ENCODE measurements around the gene SMURF2. TPM values are rescaled to one million over a fixed set of nuclear protein-coding genes. Genes with fewer than 3 reads are reported as not detected.

Gene SMURF2
- total and polyA plus RNA-seq, 2 experiments from 2014 or later, result 17.1 to 31.3 TPM

DNA sequence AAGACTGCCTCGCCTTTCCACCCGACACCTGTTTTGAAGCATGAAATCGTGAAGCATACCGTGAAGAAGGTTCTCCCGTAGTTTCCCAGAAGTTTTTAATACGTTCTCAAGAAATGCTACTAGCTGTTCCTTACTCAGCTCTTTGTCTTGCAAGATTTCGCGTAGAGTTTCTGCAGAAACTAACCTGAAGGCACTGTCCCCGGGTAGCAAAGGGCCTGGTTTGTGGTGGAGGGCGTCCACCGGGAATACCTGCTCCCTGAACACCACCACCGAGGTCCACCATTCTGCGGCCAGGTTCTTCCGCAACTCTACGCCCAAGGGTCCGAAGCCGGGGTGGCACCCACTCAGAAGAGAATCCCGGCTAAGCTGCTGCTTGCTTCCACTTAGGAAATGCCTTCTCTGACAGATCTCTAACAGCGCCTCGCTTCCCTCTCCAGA, 165.7 kb downstream of the SMURF2 start:
- no peaks in the 10 kb centered on the region for H3K27me3 ChIP-seq
- peak overlapping the region; percentile 74 for H2AFZ ChIP-seq
- peaks cover 10% of the 10 kb centered on the region for H3K36me3 ChIP-seq (replicated peaks; ENCODE audit: insufficient read depth, low read depth)
- H3K4me1 ChIP-seq (ENCODE audit: insufficient read depth), result peaks cover 22% of the 10 kb centered on the region
- peaks cover 51% of the 10 kb centered on the region for H3K79me2 ChIP-seq
- H3K4me2 ChIP-seq, result peak overlapping the region; percentile 80
- no peaks in the 10 kb centered on the region for H3K9me3 ChIP-seq (ENCODE audit: low read depth)
- peak overlapping the region; percentile 60 for H3K4me3 ChIP-seq
- no peak for DNase-seq (ENCODE audit: low spot score)
- TF ChIP-seq EZH2phosphoT487 (IDR thresholded peaks at IDR 0.05; ENCODE audit: low read depth, severe bottlenecking, unreplicated experiment) (no peak), EZH2 (IDR thresholded peaks at IDR 0.05; ENCODE audit: borderline replicate concordance) (no peak)
- TF ChIP-seq, protein P1, sequence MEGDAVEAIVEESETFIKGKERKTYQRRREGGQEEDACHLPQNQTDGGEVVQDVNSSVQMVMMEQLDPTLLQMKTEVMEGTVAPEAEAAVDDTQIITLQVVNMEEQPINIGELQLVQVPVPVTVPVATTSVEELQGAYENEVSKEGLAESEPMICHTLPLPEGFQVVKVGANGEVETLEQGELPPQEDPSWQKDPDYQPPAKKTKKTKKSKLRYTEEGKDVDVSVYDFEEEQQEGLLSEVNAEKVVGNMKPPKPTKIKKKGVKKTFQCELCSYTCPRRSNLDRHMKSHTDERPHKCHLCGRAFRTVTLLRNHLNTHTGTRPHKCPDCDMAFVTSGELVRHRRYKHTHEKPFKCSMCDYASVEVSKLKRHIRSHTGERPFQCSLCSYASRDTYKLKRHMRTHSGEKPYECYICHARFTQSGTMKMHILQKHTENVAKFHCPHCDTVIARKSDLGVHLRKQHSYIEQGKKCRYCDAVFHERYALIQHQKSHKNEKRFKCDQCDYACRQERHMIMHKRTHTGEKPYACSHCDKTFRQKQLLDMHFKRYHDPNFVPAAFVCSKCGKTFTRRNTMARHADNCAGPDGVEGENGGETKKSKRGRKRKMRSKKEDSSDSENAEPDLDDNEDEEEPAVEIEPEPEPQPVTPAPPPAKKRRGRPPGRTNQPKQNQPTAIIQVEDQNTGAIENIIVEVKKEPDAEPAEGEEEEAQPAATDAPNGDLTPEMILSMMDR (IDR thresholded peaks at IDR 0.05; ENCODE audit: poor library complexity), result no peak
- peak overlapping the region; percentile 93 for H3K27ac ChIP-seq
- WGBS (ENCODE audit: low lambda C conversion rate, missing lambda C conversion rate), result 2% methylated on average over 19 of the region's 20 CpGs
- H4K20me1 ChIP-seq (ENCODE audit: insufficient read depth, poor library complexity, severe bottlenecking), result peaks cover 34% of the 10 kb centered on the region
- H3K9me2 ChIP-seq (replicated peaks; ENCODE audit: insufficient read depth), result no peaks in the 10 kb centered on the region

Small RNA genes within 50 kb of the gene (microRNA-seq; reads per million reads assigned to microRNA genes)
- gene MIR3064, result 18.3 reads per million, percentile 37 among the genes with 10 or more reads in this experiment
- gene MIR5047, result not detected

Small RNA genes within 50 kb of the gene (small RNA-seq; reads per million reads assigned to genes)
- not detected for gene AC009994.1

Other genes starting within 250 kb of the SMURF2 start
- gene MILR1, start 213.2 kb downstream of the SMURF2 start, total RNA-seq, result 0.47 TPM in 1 of 2 replicates, not detected in the other
- gene MILR1, start 213.2 kb downstream of the SMURF2 start, polyA plus RNA-seq, result 0.47 and 0.62 TPM in 2 replicates
- gene POLG2, start 165.3 kb downstream of the SMURF2 start, total RNA-seq, result 8.1 and 8.3 TPM in 2 replicates
- gene POLG2, start 165.3 kb downstream of the SMURF2 start, polyA plus RNA-seq, result 9.7 and 18.5 TPM in 2 replicates
- 786 and 790 TPM in 2 replicates for gene DDX5, start 156.0 kb downstream of the SMURF2 start, total RNA-seq
- gene DDX5, start 156.0 kb downstream of the SMURF2 start, polyA plus RNA-seq, result 513 and 519 TPM in 2 replicates
- gene CEP95, start 155.3 kb downstream of the SMURF2 start, total RNA-seq, result 38.6 and 42.8 TPM in 2 replicates
- 25.8 and 29.3 TPM in 2 replicates for gene CEP95, start 155.3 kb downstream of the SMURF2 start, polyA plus RNA-seq

Measured in hepatocyte (in vitro differentiated cells).